K562 (cell line): Measurements from ENCODE around the gene HMG20B. TPM values are rescaled to one million over a fixed set of nuclear protein-coding genes. Genes with fewer than 3 reads are reported as not detected.

Source experiments
- BCOR ChIP-seq: fragments of 450-650 bp; IDR thresholded peaks from 2 replicates; pipeline ENCODE4 v1.6.1; 2016
- CTCF ChIP-seq, 3 experiments: IDR thresholded peaks in 2 of 3; conservative IDR thresholded peaks in 1 of 3; 2 replicates each; pipeline ENCODE4 v1.5.1; 2011 to 2012; ENCODE audit warnings: low read length in 3 of 3, mild to moderate bottlenecking in 3 of 3, control low read depth in 2 of 3, improper control_type of control experiment in 1 of 3, inconsistent platforms in 1 of 3, low read depth in 1 of 3, mixed read lengths in 1 of 3, moderate library complexity in 1 of 3; ENCODE audit not compliant: insufficient read depth in 2 of 3
- GABPB1 ChIP-seq: sonication (generic); formaldehyde crosslinking; IDR thresholded peaks from 2 replicates; pipeline ENCODE4 v1.8.0; 2022; ENCODE audit warnings: mild to moderate bottlenecking, missing genetic modification reagents
- HNRNPL ChIP-seq: fragments of 200-400 bp; formaldehyde crosslinking; IDR thresholded peaks from 2 replicates; pipeline ENCODE4 v1.6.1; 2017; ENCODE audit warnings: low read depth, mild to moderate bottlenecking, low read length
- HSF4 ChIP-seq: fragments of 250-450 bp; sonication (Bioruptor Pico); IDR thresholded peaks from 2 replicates; pipeline ENCODE4 v2.1.2; 2022; ENCODE audit warnings: mild to moderate bottlenecking, moderate library complexity, borderline replicate concordance
- IFI16 ChIP-seq: fragments of 250-450 bp; sonication (Bioruptor Pico); IDR thresholded peaks from 2 replicates; pipeline ENCODE4 v2.1.2; 2022; ENCODE audit warnings: mild to moderate bottlenecking, inconsistent platforms
- KDM1A ChIP-seq, 2 experiments: fragments of 450-650 bp; IDR thresholded peaks; 2 replicates each; pipeline ENCODE4 v1.6.1; 2016; ENCODE audit warnings: mild to moderate bottlenecking in 2 of 2
- NR3C1 ChIP-seq: sonication (generic); formaldehyde crosslinking; IDR thresholded peaks from 2 replicates; pipeline ENCODE4 v1.8.1; 2022; ENCODE audit warnings: missing genetic modification reagents
- PCBP1 ChIP-seq: fragments of 200-400 bp; formaldehyde crosslinking; IDR thresholded peaks from 2 replicates; pipeline ENCODE4 v1.6.1; 2018; ENCODE audit warnings: mild to moderate bottlenecking, low read depth, low read length; ENCODE audit not compliant: poor library complexity, severe bottlenecking
- PML ChIP-seq: IDR thresholded peaks from 2 replicates; pipeline ENCODE4 v1.6.1; 2012; ENCODE audit warnings: low read length, inconsistent platforms
- POLR2G ChIP-seq: fragments of 200-400 bp; formaldehyde crosslinking; IDR thresholded peaks from 2 replicates; pipeline ENCODE4 v1.6.1; 2017; ENCODE audit warnings: low read depth, mild to moderate bottlenecking, antibody characterized with exemption, low read length, moderate library complexity
- PRDM10 ChIP-seq: fragments of 450-650 bp; IDR thresholded peaks from 2 replicates; pipeline ENCODE4 v1.6.1; 2018; ENCODE audit not compliant: partially characterized antibody
- PYGO2 ChIP-seq: fragments of 450-650 bp; IDR thresholded peaks from 2 replicates; pipeline ENCODE4 v1.6.1; 2016; ENCODE audit warnings: mild to moderate bottlenecking, missing genetic modification characterization, moderate library complexity, missing compliant biosample characterization
- SMAD3 ChIP-seq: fragments of 450-650 bp; formaldehyde crosslinking; conservative IDR thresholded peaks from 2 replicates; pipeline ENCODE4 v1.4.0; 2020; ENCODE audit warnings: mild to moderate bottlenecking
- XRCC4 ChIP-seq: IDR thresholded peaks from one replicate; pipeline ENCODE4 v1.6.1; 2011; ENCODE audit not compliant: insufficient read depth, insufficient read length; ENCODE audit errors: extremely low read depth
- ZFP30 ChIP-seq: fragments of 250-450 bp; sonication (Bioruptor Pico); IDR thresholded peaks from 2 replicates; pipeline ENCODE4 v1.8.0; 2022; ENCODE audit warnings: moderate library complexity, mild to moderate bottlenecking, inconsistent platforms, borderline replicate concordance
- ZFP36 ChIP-seq: fragments of 150-350 bp; IDR thresholded peaks from 2 replicates; pipeline ENCODE4 v1.6.1; 2018; ENCODE audit warnings: low read length, low read depth; ENCODE audit not compliant: partially characterized antibody
- ZNF408 ChIP-seq: fragments of 250-450 bp; sonication (Bioruptor Pico); IDR thresholded peaks from 2 replicates; pipeline ENCODE4 v1.4.0; 2020; ENCODE audit warnings: low read depth, mild to moderate bottlenecking, moderate library complexity
- ZNF77 ChIP-seq: fragments of 250-450 bp; sonication (Bioruptor Pico); IDR thresholded peaks from 2 replicates; pipeline ENCODE4 v1.5.0; 2020
- ZZZ3 ChIP-seq: fragments of 450-650 bp; IDR thresholded peaks from 2 replicates; pipeline ENCODE4 v1.6.1; 2016; ENCODE audit warnings: antibody characterized with exemption, mild to moderate bottlenecking, moderate library complexity
- polyA plus RNA-seq, 8 experiments: library from polyadenylated mRNA; depleted of rRNA in 4 of 8; stranded (reverse) in 5 of 8; unstranded in 3 of 8; fragments of >200 nt; fragmentation: Nextera tagmentation in 2 of 8; fragmentation: Illumina TruSeq in 1 of 8; extraction: Ambion mirVana in 2 of 8; extraction: Trizol in 1 of 8; gene quantifications; 2 replicates each; pipeline versions ENCODE4 v1.2.1 to v1.2.3, GENCODE V29; 2011 to 2014; ENCODE audit warnings: inconsistent platforms in 1 of 8, missing spikeins in 1 of 8
- total RNA-seq, 7 experiments: library from RNA; depleted of rRNA in 6 of 7; stranded (reverse); fragments of >200 nt in 6 of 7; fragmentation: Illumina TruSeq in 2 of 7; extraction: Trizol in 2 of 7; gene quantifications; 2 replicates each; pipeline versions ENCODE4 v1.2.1 to v1.2.3, GENCODE V29; 2011 to 2021; ENCODE audit warnings: low replicate concordance in 1 of 7
- TF ChIP-seq, protein P1 (sequence below): fragments of 250-450 bp; sonication (Bioruptor Pico); IDR thresholded peaks from 2 replicates; pipeline ENCODE4 v1.4.0; 2020

Gene HMG20B
- total and polyA plus RNA-seq, 9 of the 15 experiments (the other 6 are each of a cell fraction or from before 2014, with no cell fraction given): 0.35 to 172 (median 38.6) TPM

- TF ChIP-seq, protein P1, sequence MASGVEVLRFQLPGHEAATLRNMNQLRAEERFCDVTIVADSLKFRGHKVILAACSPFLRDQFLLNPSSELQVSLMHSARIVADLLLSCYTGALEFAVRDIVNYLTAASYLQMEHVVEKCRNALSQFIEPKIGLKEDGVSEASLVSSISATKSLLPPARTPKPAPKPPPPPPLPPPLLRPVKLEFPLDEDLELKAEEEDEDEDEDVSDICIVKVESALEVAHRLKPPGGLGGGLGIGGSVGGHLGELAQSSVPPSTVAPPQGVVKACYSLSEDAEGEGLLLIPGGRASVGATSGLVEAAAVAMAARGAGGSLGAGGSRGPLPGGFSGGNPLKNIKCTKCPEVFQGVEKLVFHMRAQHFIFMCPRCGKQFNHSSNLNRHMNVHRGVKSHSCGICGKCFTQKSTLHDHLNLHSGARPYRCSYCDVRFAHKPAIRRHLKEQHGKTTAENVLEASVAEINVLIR (CRISPR knock-in tag): no peak
- TF ChIP-seq IFI16 (CRISPR knock-in tag) (no peak), PML (no peak), PCBP1 (peak; percentile 43), PRDM10 (no peak), ZFP30 (no peak), SMAD3 (CRISPR knock-in tag) (no peak), GABPB1 (CRISPR knock-in tag) (0 out of 2 replicates have a peak, but pooled peaks have one; percentile 1), BCOR (peak; percentile 57), ZFP36 (peak; percentile 94), PYGO2 (no peak), POLR2G (peak; percentile 41; the same call in 1 of the 2 replicates), KDM1A (IDR thresholded peaks at IDR 0.05) (peak in 1 of 2 experiments; percentile 21; a peak in 1 of 4 replicates), NR3C1 (CRISPR knock-in tag) (no peak), HSF4 (no peak), HNRNPL (no peak), ZNF408 (no peak), ZNF77 (CRISPR knock-in tag) (no peak), ZZZ3 (no peak), XRCC4 (no peak), CTCF (IDR thresholded peaks at IDR 0.05 in 2 of 3, conservative IDR thresholded peaks at IDR 0.05 in 1 of 3; ENCODE audit: insufficient read depth in 2 of 3, low read depth in 1 of 3, low read length in 3 of 3) (0 out of 6 replicates have a peak, but pooled peaks of 1 of the 3 experiments have one; percentile 3)
Observed at GRCh38 chr19:3618811-3619630, 46.3 kb downstream of the HMG20B start (continued).
